OCI-LY1 (cell line): ENCODE results near the gene KREMEN1.

ENCODE experiments used
- CTCF ChIP-seq: fragments of 200-600 bp; sonication (generic), shearing (Covaris generic); IDR thresholded peaks from 2 replicates; pipeline ENCODE4 v1.5.1; 2017; ENCODE audit warnings: mild to moderate bottlenecking, antibody characterized with exemption, low read length, moderate library complexity, mixed read lengths
- EZH2 ChIP-seq: fragments of 200-600 bp; sonication (generic), shearing (Covaris generic); IDR thresholded peaks from 2 replicates; pipeline ENCODE4 v1.8.0; 2017; ENCODE audit warnings: borderline replicate concordance, mixed run types, mild to moderate bottlenecking, antibody characterized with exemption, low read length, moderate library complexity, mixed read lengths

- TF ChIP-seq CTCF, result no peak
- TF ChIP-seq EZH2, result no peak
Measured at GRCh38 chr22:29157759-29158535, 85.1 kb downstream of the KREMEN1 start.
